Myocyte (in vitro differentiated cells): ENCODE measurements around the gene APLNR. TPM values are rescaled to one million over a fixed set of nuclear protein-coding genes. Genes with fewer than 3 reads are reported as not detected.

Experiments
- DNase-seq: peaks from one replicate; pipeline ENCODE4 v3.0.0-alpha.2; 2012; ENCODE audit warnings: low read depth
- total RNA-seq: library from RNA; depleted of rRNA; stranded (reverse); fragments of >200 nt; gene quantifications from 2 replicates; pipeline ENCODE4 v1.2.3, GENCODE V29; 2014

APLNR gene
- total RNA-seq, 1 donor from 2014 or later = not detected

GRCh38 chr11:57219021-57219627 lies 17.9 kb downstream of the APLNR start:
- DNase-seq = no peak

- no peak for DNase-seq
These were observed 20.0 kb downstream of the APLNR start for GRCh38 chr11:57217053-57217452.

GRCh38 chr11:57216463-57216862 lies 20.6 kb downstream of the APLNR start:
- no peak for DNase-seq

- peak; percentile 60 for DNase-seq
These were observed 22.6 kb downstream of the APLNR start for GRCh38 chr11:57214494-57214893.

GRCh38 chr11:57214098-57214417 lies 23.0 kb downstream of the APLNR start:
- no peak for DNase-seq

GRCh38 chr11:57213342-57214097 lies 23.5 kb downstream of the APLNR start:
- no peak for DNase-seq

- peak; percentile 43 for DNase-seq
These were observed 26.3 kb downstream of the APLNR start for GRCh38 chr11:57210781-57211180.

- no peak for DNase-seq
These were observed 29.9 kb downstream of the APLNR start for GRCh38 chr11:57207168-57207567.

GRCh38 chr11:57205041-57205641 lies 31.9 kb downstream of the APLNR start:
- peak; percentile 34 for DNase-seq

- no peak for DNase-seq
These were observed 33.1 kb downstream of the APLNR start for GRCh38 chr11:57203882-57204480.

- DNase-seq = peak; percentile 40
These were observed 33.7 kb downstream of the APLNR start for GRCh38 chr11:57203359-57203758.

- DNase-seq = no peak
These were observed 34.8 kb downstream of the APLNR start for GRCh38 chr11:57202281-57202680.

GRCh38 chr11:57200917-57201316 lies 36.1 kb downstream of the APLNR start:
- DNase-seq = no peak

GRCh38 chr11:57199330-57199729 lies 37.7 kb downstream of the APLNR start:
- no peak for DNase-seq

- DNase-seq = no peak
These were observed 39.3 kb downstream of the APLNR start for GRCh38 chr11:57197762-57198161.

- no peak for DNase-seq
These were observed 40.5 kb downstream of the APLNR start for GRCh38 chr11:57196596-57196995.

- DNase-seq = no peak
These were observed 44.7 kb downstream of the APLNR start for GRCh38 chr11:57192316-57192715.

- DNase-seq = no peak
These were observed 45.5 kb downstream of the APLNR start for GRCh38 chr11:57191311-57192219.

GRCh38 chr11:57190548-57190947 lies 46.5 kb downstream of the APLNR start:
- DNase-seq = no peak
